22Rv1 (cell line): Measurements from ENCODE around the gene ASTN2.
A peak's percentile ranks its signal among the peaks of the same experiment; 100 is the strongest.

Source experiments
- ZFX ChIP-seq: fragments of 450-650 bp; IDR thresholded peaks from 2 replicates; pipeline ENCODE4 v1.6.1; 2017; ENCODE audit warnings: antibody characterized with exemption, borderline replicate concordance
- TF ChIP-seq, protein P1 (sequence below): fragments of 450-650 bp; IDR thresholded peaks from 2 replicates; pipeline ENCODE4 v1.5.1; 2017; ENCODE audit warnings: mild to moderate bottlenecking

DNA sequence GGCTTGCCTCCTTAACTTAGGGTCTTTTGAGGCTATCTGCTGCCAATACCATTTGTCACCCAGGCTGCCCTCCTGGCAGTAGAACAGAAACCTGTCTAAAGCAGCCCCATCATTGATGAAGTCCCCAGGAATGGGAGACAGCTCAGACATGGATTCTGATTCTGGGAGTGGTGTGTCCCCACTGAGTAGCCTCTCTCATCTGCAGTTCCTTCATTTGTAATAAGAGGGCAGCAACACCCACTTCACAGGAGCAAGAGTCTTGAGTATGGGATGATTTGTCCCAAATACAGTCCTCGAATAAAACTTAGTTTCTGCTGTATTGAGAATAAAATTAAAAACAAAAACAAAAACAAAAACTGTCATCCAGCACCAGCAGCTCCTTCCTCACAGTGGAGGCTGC is 167.6 kb downstream of the ASTN2 start:
- TF ChIP-seq, protein P1, sequence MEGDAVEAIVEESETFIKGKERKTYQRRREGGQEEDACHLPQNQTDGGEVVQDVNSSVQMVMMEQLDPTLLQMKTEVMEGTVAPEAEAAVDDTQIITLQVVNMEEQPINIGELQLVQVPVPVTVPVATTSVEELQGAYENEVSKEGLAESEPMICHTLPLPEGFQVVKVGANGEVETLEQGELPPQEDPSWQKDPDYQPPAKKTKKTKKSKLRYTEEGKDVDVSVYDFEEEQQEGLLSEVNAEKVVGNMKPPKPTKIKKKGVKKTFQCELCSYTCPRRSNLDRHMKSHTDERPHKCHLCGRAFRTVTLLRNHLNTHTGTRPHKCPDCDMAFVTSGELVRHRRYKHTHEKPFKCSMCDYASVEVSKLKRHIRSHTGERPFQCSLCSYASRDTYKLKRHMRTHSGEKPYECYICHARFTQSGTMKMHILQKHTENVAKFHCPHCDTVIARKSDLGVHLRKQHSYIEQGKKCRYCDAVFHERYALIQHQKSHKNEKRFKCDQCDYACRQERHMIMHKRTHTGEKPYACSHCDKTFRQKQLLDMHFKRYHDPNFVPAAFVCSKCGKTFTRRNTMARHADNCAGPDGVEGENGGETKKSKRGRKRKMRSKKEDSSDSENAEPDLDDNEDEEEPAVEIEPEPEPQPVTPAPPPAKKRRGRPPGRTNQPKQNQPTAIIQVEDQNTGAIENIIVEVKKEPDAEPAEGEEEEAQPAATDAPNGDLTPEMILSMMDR, result peak; percentile 53
- no peak for TF ChIP-seq ZFX
